GM19023 (cell line): ENCODE measurements around the gene PSMB9.

ENCODE experiments used
- ATAC-seq: cut with Tn5 transposase; IDR thresholded peaks from one replicate; pipeline ENCODE4 v1.9.1; 2021; ENCODE audit warnings: mild to moderate bottlenecking, moderate library complexity; ENCODE audit not compliant: unreplicated experiment

Gene PSMB9

DNA sequence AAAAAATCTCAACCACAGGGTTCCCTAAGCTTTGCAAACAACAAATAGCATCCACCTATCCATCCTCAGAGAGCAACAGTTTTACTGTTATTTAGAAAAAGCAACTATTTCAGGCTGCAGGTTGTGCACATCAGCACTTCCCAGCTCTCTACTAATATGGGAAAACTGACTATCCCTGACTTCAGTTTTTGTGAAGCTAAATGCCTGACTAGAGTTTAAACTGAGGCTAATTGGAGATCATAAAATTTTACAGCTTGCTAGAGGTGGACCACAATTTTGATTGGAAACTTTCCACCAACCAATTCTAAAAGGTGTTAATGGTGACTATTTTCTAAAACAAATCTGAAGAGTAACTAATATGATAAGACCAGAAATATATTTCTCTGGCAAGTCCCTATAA is 50.0 kb downstream of the PSMB9 start:
- no peak for ATAC-seq

- ATAC-seq: no peak
Measured at GRCh38 chr6:32905078-32905477, 51.1 kb downstream of the PSMB9 start.

DNA sequence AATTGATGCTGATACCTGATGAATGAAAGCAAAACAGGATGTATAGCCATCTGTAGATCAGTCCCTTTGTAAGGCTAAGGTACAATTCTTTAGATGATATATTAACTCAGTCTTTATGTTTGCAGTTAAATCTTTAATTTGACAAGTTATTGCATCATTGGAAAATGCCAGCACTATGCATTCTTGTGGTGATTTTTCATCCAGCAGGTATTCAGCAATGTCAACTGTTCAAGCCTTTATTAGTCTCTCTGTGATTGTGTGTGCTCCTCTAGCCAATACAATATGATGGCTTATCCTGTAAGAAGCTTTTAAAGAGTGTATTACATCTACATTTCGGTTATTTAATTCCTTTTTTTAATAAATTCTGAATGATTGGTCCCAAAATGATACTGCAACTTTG is 52.5 kb downstream of the PSMB9 start:
- ATAC-seq: no peak

DNA sequence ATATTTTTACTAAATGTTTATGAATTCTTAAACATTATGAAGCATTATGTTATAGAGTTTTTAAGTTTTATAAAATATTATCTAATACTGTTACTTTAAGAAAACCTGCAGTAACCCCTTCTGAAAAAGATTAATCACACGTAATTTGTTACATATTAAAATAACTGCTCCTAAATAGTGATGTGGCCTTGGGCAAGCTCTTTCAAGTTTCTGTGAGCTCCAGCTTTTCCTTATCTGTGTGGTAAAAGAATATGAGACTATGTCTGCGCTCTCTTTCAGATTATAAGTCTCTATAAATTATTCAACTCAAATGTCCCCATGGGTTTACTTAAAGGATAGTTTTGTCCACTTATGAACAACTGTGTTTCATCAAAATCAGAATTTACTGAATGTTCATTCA is 54.9 kb downstream of the PSMB9 start:
- no peak for ATAC-seq
